ENCODE measurements around the gene GMIP. TPM values are rescaled to one million over a fixed set of nuclear protein-coding genes. Genes with fewer than 3 reads are reported as not detected.

The GMIP gene
- total and polyA plus RNA-seq, 2 of the 4 experiments (the other 2 are of a cell fraction) = 4.1 to 11.0 TPM

- no peak for ATAC-seq (ENCODE audit: low read depth)
- H3K23ac ChIP-seq (ENCODE audit: low read depth, low read length) = no peak overlapping the region
- no peak overlapping the region for H3K4me3 ChIP-seq (ENCODE audit: insufficient read depth, low read depth, low read length)
- no peak overlapping the region for H2AK5ac ChIP-seq (ENCODE audit: low read depth, low read length)
- H2AK9ac ChIP-seq (replicated peaks; ENCODE audit: low read depth, low read length, poor library complexity) = no peak overlapping the region
- H3K4me2 ChIP-seq (ENCODE audit: low read depth, low read length) = no peak overlapping the region
- H4K5ac ChIP-seq (ENCODE audit: low read depth, low read length) = no peak overlapping the region
- H3K4ac ChIP-seq (ENCODE audit: low read depth, low read length) = no peak overlapping the region
- no peaks in the 10 kb centered on the region; the same call in 1 of the 2 replicates for H3K9me1 ChIP-seq (ENCODE audit: insufficient read depth, low read length)
- no peak overlapping the region for H2BK120ac ChIP-seq (ENCODE audit: low read depth, low read length)
- H2AFZ ChIP-seq (replicated peaks; ENCODE audit: low read length, poor library complexity) = no peak overlapping the region
- H3K27ac ChIP-seq (ENCODE audit: insufficient read depth, low read length) = no peak overlapping the region
- no peak overlapping the region for H3K9ac ChIP-seq (ENCODE audit: low read depth, low read length)
- in situ Hi-C loops (cut with MboI; ENCODE audit: low sequenced_read_pairs) (no loop called here), intact Hi-C loops (cut with micrococcal nuclease) (no loop called here), dilution Hi-C loops (cut with HindIII; ENCODE audit: low sequenced_read_pairs, unreplicated experiment) (no loop called here)
- H2BK15ac ChIP-seq (ENCODE audit: low read depth, low read length) = no peak overlapping the region
- 100% methylated on average over 4 of the region's 9 CpGs; no CpG with 5 or more reads in 1 of the 2 experiments for WGBS, 2 experiments (ENCODE audit: extremely low coverage in 2 of 2, insufficient read length in 1 of 2)
- no peak overlapping the region for H3K18ac ChIP-seq (ENCODE audit: low read depth, low read length)
- ChIA-PET POLR2A (ENCODE audit: unreplicated experiment) (no interaction called here), CTCF (no interaction called here)
- no peak overlapping the region for H2BK20ac ChIP-seq (ENCODE audit: low read depth, low read length)
- H4K20me1 ChIP-seq (ENCODE audit: insufficient read depth, low read length) = no peaks in the 10 kb centered on the region
- no peaks in the 10 kb centered on the region for H3K27me3 ChIP-seq (ENCODE audit: control insufficient read depth, insufficient read depth, low read length)
- no peak for TF ChIP-seq CEBPB (IDR thresholded peaks at IDR 0.05; ENCODE audit: low read depth, low read length)
- DNase-seq = no peak
- H3K4me1 ChIP-seq (ENCODE audit: control insufficient read depth, insufficient read depth, low read length) = no peaks in the 10 kb centered on the region
- H3K36me3 ChIP-seq (ENCODE audit: control insufficient read depth, insufficient read depth, low read length) = peaks cover 78% of the 10 kb centered on the region
- no peak overlapping the region for H4K8ac ChIP-seq (ENCODE audit: low read depth in 2 of 2, low read length in 2 of 2)
- H3K9me3 ChIP-seq (ENCODE audit: control insufficient read depth, insufficient read depth, low read length) = no peaks in the 10 kb centered on the region
- H3K79me1 ChIP-seq (ENCODE audit: low read depth in 1 of 2, low read length in 2 of 2) = peaks cover 0 to 3% of the 10 kb centered on the region in 2 experiments; a peak in 1 of 4 replicates
- H3K14ac ChIP-seq (replicated peaks; ENCODE audit: low read depth, low read length) = no peak overlapping the region
- BruUV-seq (replicated peaks) = no TSS peak
- no peak overlapping the region for H4K91ac ChIP-seq (ENCODE audit: insufficient read depth, low read depth, low read length)
- H2BK5ac ChIP-seq (ENCODE audit: low read depth, low read length, poor library complexity, severe bottlenecking) = no peak overlapping the region
- H3K56ac ChIP-seq (ENCODE audit: extremely low read depth, insufficient read depth, low read length) = no peak overlapping the region
Measured at GRCh38 chr19:19650331-19650730, 6.9 kb upstream of the GMIP start.
